ENCODE measurements around the gene PPP2R5E.

The PPP2R5E gene

DNA sequence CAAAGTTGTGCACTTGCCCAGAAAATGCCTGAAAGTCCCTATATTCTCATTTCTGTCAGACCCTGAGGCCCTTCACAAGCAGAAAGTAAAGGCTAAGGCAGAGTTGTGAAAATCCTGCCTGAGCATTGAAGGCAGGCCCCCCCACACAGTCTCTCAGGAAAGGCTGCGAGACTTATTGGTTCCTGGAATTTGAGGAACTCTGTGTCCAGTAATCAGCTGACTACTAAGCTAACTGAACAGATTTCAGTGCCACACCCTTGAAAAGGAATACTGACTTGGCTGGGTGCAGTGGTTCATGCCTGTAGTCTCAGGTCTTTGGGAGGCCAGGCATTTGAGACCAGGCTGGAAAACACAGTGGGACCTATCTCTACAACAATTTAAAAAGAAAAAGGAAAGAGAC, 21.1 kb upstream of the PPP2R5E start:
- H3K4me3 ChIP-seq (ENCODE audit: low read depth, low read length) = no peak overlapping the region
- TF ChIP-seq MYC (IDR thresholded peaks at IDR 0.05; ENCODE audit: low read depth, low read length) = no peak
- TF ChIP-seq, protein P1, sequence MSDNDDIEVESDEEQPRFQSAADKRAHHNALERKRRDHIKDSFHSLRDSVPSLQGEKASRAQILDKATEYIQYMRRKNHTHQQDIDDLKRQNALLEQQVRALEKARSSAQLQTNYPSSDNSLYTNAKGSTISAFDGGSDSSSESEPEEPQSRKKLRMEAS (IDR thresholded peaks at IDR 0.05; ENCODE audit: low read depth, low read length) = no peak
- TF ChIP-seq, protein P2, sequence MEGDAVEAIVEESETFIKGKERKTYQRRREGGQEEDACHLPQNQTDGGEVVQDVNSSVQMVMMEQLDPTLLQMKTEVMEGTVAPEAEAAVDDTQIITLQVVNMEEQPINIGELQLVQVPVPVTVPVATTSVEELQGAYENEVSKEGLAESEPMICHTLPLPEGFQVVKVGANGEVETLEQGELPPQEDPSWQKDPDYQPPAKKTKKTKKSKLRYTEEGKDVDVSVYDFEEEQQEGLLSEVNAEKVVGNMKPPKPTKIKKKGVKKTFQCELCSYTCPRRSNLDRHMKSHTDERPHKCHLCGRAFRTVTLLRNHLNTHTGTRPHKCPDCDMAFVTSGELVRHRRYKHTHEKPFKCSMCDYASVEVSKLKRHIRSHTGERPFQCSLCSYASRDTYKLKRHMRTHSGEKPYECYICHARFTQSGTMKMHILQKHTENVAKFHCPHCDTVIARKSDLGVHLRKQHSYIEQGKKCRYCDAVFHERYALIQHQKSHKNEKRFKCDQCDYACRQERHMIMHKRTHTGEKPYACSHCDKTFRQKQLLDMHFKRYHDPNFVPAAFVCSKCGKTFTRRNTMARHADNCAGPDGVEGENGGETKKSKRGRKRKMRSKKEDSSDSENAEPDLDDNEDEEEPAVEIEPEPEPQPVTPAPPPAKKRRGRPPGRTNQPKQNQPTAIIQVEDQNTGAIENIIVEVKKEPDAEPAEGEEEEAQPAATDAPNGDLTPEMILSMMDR (IDR thresholded peaks at IDR 0.05; ENCODE audit: low read depth, low read length) = no peak
- no peak for TF ChIP-seq POLR2A (IDR thresholded peaks at IDR 0.05; ENCODE audit: extremely low read depth, insufficient read length)
- no peak for DNase-seq (ENCODE audit: low read depth)

DNA sequence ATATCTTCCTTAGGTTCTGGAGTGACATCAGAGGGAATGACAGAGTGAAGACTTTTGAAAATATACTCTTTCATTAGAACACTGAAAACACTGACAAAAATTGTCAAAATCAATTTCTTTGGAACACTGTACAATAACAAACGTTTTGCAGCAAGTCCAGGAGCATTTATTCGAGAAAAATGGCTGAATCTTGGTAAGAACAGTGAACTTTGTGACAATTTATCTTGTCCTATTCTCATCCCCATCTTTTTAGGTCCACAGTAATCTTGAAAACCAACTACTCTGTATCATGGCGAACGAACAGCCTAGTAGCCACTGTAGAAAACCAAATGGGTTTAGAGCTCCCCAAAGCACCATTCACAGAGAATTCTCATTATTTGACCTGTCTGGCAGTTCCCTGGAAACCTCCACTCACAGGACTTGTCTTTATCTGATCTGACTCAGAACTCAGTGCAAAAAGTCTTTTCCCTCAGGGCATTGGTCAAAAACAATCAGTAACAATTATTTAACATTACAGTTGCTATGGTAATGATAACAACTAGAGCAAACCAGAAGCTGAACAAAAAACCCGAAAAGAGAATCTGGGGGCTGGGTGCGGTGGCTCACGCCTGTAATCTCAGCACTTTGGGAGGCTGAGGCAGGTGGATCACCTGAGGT, 20.3 kb upstream of the PPP2R5E start:
- DNase-seq (ENCODE audit: low read depth) = no peak
- TF ChIP-seq, protein P2 (IDR thresholded peaks at IDR 0.05; ENCODE audit: low read depth, low read length) = no peak
- TF ChIP-seq POLR2A (IDR thresholded peaks at IDR 0.05; ENCODE audit: extremely low read depth, insufficient read length) = no peak
- TF ChIP-seq, protein P1 (IDR thresholded peaks at IDR 0.05; ENCODE audit: low read depth, low read length) = no peak
- no peak for TF ChIP-seq MYC (IDR thresholded peaks at IDR 0.05; ENCODE audit: low read depth, low read length)
- H3K4me3 ChIP-seq (ENCODE audit: low read depth, low read length) = no peak overlapping the region

DNA sequence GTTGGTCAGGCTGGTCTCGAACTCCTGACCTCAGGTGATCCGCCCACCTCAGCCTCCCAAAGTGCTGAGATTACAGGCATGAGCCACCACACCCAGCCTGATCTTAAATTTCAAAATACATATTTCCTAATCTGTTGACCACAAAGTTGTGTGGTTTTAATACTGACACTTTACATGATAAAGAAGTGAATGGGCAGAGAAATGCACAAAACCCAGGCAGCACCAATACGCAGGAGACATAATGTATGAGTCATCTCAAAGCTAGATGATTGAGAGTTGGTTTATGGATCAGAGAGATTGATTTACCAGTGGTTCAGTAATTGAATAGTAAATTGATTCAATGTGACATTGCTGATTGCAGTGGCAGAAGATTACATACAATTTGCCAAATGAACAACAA, 19.2 kb upstream of the PPP2R5E start:
- DNase-seq (ENCODE audit: low read depth) = peak; percentile 34
- H3K4me3 ChIP-seq (ENCODE audit: low read depth, low read length) = no peak overlapping the region
- TF ChIP-seq, protein P2 (IDR thresholded peaks at IDR 0.05; ENCODE audit: low read depth, low read length) = no peak
- TF ChIP-seq MYC (IDR thresholded peaks at IDR 0.05; ENCODE audit: low read depth, low read length) = no peak
- TF ChIP-seq, protein P1 (IDR thresholded peaks at IDR 0.05; ENCODE audit: low read depth, low read length) = no peak
- no peak for TF ChIP-seq POLR2A (IDR thresholded peaks at IDR 0.05; ENCODE audit: extremely low read depth, insufficient read length)

DNA sequence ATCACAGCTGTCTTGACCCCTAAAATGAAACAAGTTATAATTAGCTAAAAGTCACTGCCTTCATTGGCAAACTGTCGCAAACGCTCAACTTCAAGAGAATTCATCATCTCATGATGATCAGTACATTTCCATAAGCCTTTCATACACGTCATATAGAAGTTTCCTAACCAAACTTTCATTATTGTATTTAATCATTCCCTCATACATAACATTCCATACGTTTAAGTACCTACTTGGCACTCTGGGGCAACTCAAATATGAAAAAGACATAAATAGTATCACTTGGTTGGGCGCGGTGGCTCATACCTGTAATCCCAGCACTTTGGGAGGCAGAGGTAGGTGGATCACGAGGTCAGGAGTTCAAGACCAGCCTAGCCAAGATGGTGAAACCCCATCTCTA, 12.4 kb upstream of the PPP2R5E start:
- TF ChIP-seq, protein P1 (IDR thresholded peaks at IDR 0.05; ENCODE audit: low read depth, low read length) = no peak
- TF ChIP-seq POLR2A (IDR thresholded peaks at IDR 0.05; ENCODE audit: extremely low read depth, insufficient read length) = no peak
- TF ChIP-seq, protein P2 (IDR thresholded peaks at IDR 0.05; ENCODE audit: low read depth, low read length) = no peak
- TF ChIP-seq MYC (IDR thresholded peaks at IDR 0.05; ENCODE audit: low read depth, low read length) = no peak
- no peak overlapping the region for H3K4me3 ChIP-seq (ENCODE audit: low read depth, low read length)
- DNase-seq (ENCODE audit: low read depth) = no peak

DNA sequence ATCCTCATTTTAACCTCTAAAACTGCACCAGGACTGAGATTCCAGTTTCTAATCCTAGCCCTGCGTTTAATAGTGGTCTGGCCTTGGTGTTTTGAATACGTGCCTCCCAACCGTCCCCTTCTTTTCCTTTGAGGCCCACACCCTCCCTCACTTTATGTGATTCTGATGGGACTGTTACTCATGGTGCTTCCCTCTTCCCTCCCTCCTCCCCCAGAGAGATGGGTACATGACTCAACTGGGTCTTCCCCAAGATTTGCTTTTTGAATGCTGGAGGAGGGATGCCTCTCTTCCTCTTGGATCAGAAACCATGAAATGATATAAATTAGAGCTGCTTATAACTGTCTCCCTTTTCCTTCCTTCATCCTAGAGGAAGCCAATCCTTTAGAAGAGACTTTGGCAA, 8.2 kb upstream of the PPP2R5E start:
- H3K4me3 ChIP-seq (ENCODE audit: low read depth, low read length) = no peak overlapping the region
- DNase-seq (ENCODE audit: low read depth) = no peak
- TF ChIP-seq MYC (IDR thresholded peaks at IDR 0.05; ENCODE audit: low read depth, low read length) (no peak), POLR2A (IDR thresholded peaks at IDR 0.05; ENCODE audit: extremely low read depth, insufficient read length) (no peak)
- TF ChIP-seq, protein P2 (IDR thresholded peaks at IDR 0.05; ENCODE audit: low read depth, low read length) = no peak
- TF ChIP-seq, protein P1 (IDR thresholded peaks at IDR 0.05; ENCODE audit: low read depth, low read length) = no peak

Data from NB4 (cell line).